Measurements from ENCODE around the gene STAT3. TPM values are rescaled to one million over a fixed set of nuclear protein-coding genes. Genes with fewer than 3 reads are reported as not detected.
A peak's percentile ranks its signal among the peaks of the same experiment; 100 is the strongest.
"Not testable (repeated sequence)": the region's sequence is repeated elsewhere in the genome, so short reads cannot be mapped to it uniquely, and the experiment has no call there.

STAT3 gene
- total RNA-seq, 1 donor from 2014 or later, result 68.0 TPM

DNA sequence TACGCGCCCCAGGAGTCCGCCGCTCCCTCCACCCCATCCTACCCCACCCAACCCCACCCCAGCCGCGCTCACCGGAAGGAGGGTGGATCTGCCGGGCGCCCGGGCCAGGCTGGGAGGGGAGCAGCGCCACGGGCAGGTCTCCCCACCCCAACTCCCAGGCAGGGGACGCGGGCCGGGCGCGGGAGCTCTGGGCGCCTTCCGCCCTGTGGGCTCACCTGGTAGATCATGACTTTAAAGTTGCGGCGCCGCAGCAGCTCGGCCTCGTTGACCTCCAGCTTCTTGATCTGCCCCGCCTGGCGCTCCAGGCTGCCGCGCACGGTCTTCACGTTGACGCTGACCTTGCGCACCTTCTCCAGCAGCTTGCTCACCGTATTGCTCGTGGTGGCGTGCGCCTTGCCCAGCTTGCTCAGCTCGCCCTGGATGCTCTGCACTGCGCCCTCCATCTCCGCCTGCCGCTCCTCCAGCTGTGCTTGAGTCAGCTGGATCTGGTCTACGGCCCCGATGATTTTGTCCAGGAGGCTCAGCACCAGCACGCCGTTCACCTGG is 34.2 kb upstream of the STAT3 start:
- TF ChIP-seq, protein P1, sequence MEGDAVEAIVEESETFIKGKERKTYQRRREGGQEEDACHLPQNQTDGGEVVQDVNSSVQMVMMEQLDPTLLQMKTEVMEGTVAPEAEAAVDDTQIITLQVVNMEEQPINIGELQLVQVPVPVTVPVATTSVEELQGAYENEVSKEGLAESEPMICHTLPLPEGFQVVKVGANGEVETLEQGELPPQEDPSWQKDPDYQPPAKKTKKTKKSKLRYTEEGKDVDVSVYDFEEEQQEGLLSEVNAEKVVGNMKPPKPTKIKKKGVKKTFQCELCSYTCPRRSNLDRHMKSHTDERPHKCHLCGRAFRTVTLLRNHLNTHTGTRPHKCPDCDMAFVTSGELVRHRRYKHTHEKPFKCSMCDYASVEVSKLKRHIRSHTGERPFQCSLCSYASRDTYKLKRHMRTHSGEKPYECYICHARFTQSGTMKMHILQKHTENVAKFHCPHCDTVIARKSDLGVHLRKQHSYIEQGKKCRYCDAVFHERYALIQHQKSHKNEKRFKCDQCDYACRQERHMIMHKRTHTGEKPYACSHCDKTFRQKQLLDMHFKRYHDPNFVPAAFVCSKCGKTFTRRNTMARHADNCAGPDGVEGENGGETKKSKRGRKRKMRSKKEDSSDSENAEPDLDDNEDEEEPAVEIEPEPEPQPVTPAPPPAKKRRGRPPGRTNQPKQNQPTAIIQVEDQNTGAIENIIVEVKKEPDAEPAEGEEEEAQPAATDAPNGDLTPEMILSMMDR (IDR thresholded peaks at IDR 0.05; ENCODE audit: partially characterized antibody, unreplicated experiment), result no peak
- peak; percentile 32 for DNase-seq
- peaks cover 8% of the 10 kb centered on the region for H3K4me1 Mint-ChIP-seq (ENCODE audit: low read depth, unreplicated experiment)
- no peaks in the 10 kb centered on the region for H3K36me3 Mint-ChIP-seq (ENCODE audit: unreplicated experiment)
- peaks cover 1% of the 10 kb centered on the region for H3K9me3 Mint-ChIP-seq (ENCODE audit: unreplicated experiment)
- no peak overlapping the region for H3K27ac Mint-ChIP-seq (ENCODE audit: unreplicated experiment)
- peak overlapping the region; percentile 82 for H3K4me3 Mint-ChIP-seq (ENCODE audit: unreplicated experiment)
- peaks cover 19% of the 10 kb centered on the region for H3K27me3 Mint-ChIP-seq (ENCODE audit: unreplicated experiment)

DNA sequence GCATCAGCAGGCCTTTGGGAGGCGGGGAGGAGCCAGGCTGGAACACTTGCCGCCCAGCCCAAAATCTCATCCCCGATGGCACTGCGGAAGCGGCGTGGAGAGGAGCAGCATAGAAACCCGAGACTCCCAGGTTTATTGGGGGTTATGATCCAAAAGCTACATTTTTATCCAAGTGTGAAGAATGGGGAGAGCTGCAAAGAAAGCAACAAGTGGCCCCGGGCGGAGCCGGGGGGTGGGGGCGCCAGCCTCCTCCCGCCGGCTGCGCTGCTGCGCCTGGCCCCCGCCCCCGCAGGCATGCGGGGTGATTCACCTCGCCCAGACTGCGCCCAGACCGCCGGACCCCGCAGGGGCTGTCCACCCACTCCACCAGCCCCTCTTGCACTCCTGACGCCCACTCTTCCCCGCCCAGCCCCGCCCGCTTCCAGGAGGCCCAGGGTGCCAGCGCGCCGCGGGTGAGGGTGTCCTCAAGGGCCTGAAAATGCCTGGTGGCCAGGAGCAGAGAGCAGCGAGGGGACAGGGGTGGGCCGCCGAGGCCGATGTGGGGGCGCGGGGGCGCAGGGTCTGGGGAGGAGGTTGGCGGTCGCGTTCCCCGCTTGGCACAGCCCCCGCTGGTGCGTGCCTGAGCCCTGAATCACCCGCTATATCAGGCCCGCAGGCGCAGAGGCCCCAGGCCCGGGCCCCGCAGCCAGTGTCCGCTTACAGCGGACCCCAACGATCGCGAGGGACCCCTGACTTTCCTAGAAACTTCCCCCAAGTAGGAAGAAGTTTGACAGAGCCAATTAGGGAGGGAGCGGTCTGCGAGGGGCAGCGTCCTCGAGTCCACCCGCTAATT is 33.5 kb upstream of the STAT3 start:
- TF ChIP-seq, protein P1 (IDR thresholded peaks at IDR 0.05; ENCODE audit: partially characterized antibody, unreplicated experiment), result no peak
- Mint-ChIP-seq H3K4me1 (ENCODE audit: low read depth, unreplicated experiment) (peaks cover 8% of the 10 kb centered on the region), H3K27me3 (ENCODE audit: unreplicated experiment) (peaks cover 19% of the 10 kb centered on the region), H3K36me3 (ENCODE audit: unreplicated experiment) (no peaks in the 10 kb centered on the region), H3K9me3 (ENCODE audit: unreplicated experiment) (peaks cover 1% of the 10 kb centered on the region), H3K4me3 (ENCODE audit: unreplicated experiment) (peak overlapping the region; percentile 67), H3K27ac (ENCODE audit: unreplicated experiment) (no peak overlapping the region)
- DNase-seq, result no peak

DNA sequence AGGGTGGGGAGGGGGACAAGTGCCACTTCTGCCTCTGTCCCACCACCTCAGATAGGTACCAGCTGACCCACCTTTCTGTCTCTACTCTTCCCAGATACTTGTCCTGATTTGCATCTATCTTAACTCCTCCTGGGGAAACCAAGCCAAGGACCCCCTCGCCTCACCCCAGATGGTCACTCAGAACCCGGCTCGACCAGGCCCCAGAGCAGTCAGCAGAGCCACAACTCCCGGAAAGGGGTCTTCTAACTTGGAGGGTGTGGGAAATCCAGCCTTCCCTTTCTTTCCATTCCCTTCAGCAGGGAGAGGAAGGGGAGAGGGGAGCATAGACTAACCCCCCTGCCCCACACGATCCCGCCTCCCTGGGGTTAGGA is 32.9 kb upstream of the STAT3 start:
- peak overlapping the region; percentile 67 for H3K4me3 Mint-ChIP-seq (ENCODE audit: unreplicated experiment)
- peaks cover 1% of the 10 kb centered on the region for H3K9me3 Mint-ChIP-seq (ENCODE audit: unreplicated experiment)
- no peaks in the 10 kb centered on the region for H3K36me3 Mint-ChIP-seq (ENCODE audit: unreplicated experiment)
- H3K27me3 Mint-ChIP-seq (ENCODE audit: unreplicated experiment), result peaks cover 18% of the 10 kb centered on the region
- no peak for DNase-seq
- TF ChIP-seq, protein P1 (IDR thresholded peaks at IDR 0.05; ENCODE audit: partially characterized antibody, unreplicated experiment), result no peak
- H3K27ac Mint-ChIP-seq (ENCODE audit: unreplicated experiment), result no peak overlapping the region
- H3K4me1 Mint-ChIP-seq (ENCODE audit: low read depth, unreplicated experiment), result peaks cover 8% of the 10 kb centered on the region

DNA sequence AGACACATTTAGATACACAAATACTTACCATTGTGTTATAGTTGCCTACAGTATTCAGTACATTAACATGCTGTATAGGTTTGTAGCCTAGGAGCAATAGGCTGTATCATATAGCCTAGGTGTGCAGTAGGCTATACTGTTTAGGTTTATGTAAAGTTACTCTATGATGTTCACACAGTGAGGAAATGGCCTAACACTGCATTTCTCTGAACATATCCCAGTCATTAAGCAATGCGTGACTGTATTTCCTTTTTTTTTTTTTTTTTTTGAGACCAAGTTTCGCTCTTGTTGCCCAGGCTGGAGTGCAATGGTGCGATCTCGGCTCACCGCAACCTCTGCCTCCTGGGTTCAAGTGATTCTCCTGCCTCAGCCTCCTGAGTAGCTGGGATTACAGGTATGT is 29.7 kb upstream of the STAT3 start:
- H3K27me3 Mint-ChIP-seq (ENCODE audit: unreplicated experiment), result peaks cover 14% of the 10 kb centered on the region
- DNase-seq; H3K9me3 Mint-ChIP-seq (ENCODE audit: unreplicated experiment); H3K4me3 Mint-ChIP-seq (ENCODE audit: unreplicated experiment); H3K27ac Mint-ChIP-seq (ENCODE audit: unreplicated experiment); H3K36me3 Mint-ChIP-seq (ENCODE audit: unreplicated experiment); H3K4me1 Mint-ChIP-seq (ENCODE audit: low read depth, unreplicated experiment): not testable (repeated sequence)

DNA sequence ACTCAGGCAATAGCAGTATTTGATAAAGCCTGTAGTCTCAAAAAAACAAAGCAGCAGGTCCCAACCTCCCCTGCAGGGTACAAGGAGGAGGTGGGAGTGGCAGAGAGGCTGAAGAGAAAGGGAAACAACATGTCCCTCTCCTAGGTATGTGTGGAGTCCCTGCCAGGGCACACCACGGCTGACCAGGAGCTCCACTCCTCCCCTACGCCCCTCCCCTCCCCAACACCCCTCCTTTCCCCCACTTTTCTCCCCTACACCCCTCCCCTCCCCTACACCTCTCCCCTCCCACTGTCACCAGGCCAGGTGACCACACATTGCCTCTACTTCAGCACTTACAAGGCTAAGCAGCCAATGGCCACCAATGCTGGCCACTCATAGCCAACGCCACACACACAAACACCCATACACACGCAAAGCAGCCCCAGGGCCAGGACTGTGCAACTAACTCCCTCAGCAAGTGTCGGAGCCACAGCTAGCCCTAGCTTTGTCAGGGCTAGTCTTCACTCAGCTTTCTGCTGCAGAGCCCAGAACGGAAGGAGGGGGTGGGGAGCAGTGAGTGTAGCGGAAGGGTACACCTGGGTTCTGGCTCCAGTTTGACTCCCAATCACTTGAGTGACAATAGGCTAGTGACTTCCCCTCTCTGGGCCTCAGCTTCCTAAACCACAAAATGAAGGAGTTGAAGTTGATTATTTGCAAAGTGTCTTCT is 26.6 kb upstream of the STAT3 start:
- TF ChIP-seq, protein P1 (IDR thresholded peaks at IDR 0.05; ENCODE audit: partially characterized antibody, unreplicated experiment), result no peak
- Mint-ChIP-seq H3K4me3 (ENCODE audit: unreplicated experiment) (no peak overlapping the region), H3K9me3 (ENCODE audit: unreplicated experiment) (peaks cover 1% of the 10 kb centered on the region), H3K4me1 (ENCODE audit: low read depth, unreplicated experiment) (no peaks in the 10 kb centered on the region), H3K36me3 (ENCODE audit: unreplicated experiment) (no peaks in the 10 kb centered on the region), H3K27ac (ENCODE audit: unreplicated experiment) (no peak overlapping the region), H3K27me3 (ENCODE audit: unreplicated experiment) (peaks cover 4% of the 10 kb centered on the region)
- no peak for DNase-seq

Measured in glutamatergic neuron (in vitro differentiated cells).